GM08714 (cell line): ENCODE data around the gene IGSF21.

Experiments
- H3K4me3 ChIP-seq: fragments of 200-500 bp; sonication (Bioruptor generic); 2 replicates; pipeline ENCODE4 v1.5.1; 2014; ENCODE audit warnings: mild to moderate bottlenecking, low read length, inconsistent platforms
- ZNF274 ChIP-seq: IDR thresholded peaks from 2 replicates; pipeline ENCODE4 v1.6.1; 2012; ENCODE audit warnings: mild to moderate bottlenecking, low read depth, low read length

The IGSF21 gene

DNA sequence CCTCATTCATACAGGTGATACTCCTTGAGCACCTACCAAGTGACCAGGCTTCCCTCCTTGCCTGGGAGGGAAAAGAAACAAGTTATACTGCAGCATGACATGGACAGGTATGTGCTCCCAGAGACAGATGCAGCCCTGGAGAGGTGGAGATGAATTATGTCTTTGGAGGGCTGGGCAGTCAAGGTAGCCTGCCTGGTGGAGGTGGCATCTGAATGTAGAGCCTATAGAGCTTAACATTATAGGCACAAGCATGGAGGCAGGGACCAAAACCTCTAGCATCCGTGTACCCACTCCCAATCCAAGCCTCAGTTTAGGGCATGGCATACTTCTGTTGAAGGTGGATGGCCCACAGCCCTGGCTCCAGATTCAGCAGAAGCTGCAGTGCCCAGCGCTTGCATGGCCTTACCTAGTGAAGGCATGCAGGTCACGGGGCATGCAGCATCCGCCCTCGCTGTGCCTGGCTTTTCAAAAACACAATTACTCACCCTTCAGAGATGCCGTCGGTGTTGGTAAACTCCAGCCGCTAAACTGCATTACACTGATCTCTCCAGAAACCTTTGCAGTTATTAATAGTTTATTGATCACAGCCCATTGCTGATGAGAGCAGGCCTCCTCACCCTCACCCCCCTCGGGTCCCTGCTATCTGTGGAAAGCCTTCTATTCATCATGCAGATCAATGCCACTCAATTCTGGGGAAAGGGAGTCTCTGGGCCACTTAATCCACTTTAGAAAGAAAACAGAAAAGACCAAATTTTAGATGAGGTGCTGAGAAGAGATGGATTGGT is 222.1 kb downstream of the IGSF21 start:
- TF ChIP-seq ZNF274: no peak
- H3K4me3 ChIP-seq: no peak overlapping the region

DNA sequence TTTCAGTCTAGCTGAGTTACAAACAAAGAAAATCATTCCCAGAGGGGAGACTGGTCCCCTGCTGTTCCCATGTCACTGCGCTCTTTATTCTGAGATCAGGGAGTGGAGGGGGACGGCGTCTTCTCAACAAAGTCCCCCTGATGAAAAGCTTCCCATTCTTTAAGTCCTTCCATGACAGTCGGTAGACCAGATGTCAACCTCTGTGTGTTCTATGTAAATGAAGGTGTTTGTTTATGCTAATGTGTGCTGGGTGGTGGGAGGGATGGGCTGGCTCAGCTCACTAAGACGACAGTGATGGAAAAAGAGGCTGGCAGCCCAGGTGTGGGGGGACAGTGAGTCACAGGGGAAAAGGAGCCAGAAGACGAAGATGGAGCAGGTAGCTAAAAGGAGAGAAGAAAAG is 225.0 kb downstream of the IGSF21 start:
- TF ChIP-seq ZNF274: no peak
- H3K4me3 ChIP-seq: no peak overlapping the region

DNA sequence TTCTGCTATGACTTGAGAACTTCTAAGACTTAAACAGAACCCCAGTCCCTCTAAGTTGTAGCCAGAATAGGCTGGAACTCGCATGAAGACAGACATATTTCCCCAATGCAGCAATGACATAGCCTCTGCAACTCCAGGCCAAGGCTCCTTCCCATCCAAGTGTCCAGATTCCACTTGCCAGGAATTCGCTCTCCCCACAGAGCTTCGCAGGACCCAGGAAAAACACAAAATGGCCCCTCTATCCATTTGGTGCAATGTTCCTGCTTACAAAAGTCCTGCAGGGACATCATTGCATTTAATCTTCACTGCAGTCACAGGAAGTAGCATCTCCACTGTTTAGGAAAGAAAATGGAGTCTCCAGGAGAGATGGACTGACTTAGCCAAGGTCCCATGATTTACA is 225.6 kb downstream of the IGSF21 start:
- no peak overlapping the region for H3K4me3 ChIP-seq
- no peak for TF ChIP-seq ZNF274

DNA sequence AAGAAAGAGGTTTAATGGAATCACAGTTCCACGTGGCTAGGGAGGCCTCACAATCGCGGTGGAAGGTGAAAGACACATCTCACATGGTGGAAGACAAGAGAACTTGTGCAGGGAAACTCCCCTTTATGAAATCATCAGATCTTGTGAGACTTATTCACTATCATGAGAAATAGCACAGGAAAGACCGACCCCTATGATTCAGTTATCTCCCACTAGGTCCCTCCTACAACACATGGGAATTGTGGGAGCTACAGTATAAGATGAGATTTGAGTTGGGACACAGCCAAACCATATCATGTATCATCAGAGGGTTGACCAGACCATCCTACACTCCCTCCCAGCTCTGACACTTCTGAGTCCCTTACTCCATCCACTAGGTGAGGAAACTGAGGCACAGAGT is 229.2 kb downstream of the IGSF21 start:
- H3K4me3 ChIP-seq: no peak overlapping the region
- TF ChIP-seq ZNF274: no peak

DNA sequence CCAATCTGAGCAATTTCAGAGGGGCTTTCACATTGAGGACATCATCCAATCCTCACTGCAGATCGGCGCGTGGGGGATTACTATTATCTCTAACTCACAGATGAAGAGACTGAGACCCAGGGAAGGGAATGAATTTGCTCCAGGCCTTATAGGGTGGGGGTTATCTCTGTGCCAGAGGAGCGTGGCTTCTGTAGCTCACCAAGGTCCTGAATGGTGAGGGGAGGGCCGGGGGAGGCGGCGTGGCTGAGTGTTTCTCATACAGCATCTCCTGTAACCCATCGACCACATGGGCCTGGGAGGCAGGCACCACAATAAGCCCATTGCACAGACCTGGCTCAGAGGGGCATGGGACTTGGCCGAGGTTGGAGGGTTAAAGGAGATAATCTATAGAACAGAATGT is 230.2 kb downstream of the IGSF21 start:
- no peak for TF ChIP-seq ZNF274
- no peak overlapping the region for H3K4me3 ChIP-seq

DNA sequence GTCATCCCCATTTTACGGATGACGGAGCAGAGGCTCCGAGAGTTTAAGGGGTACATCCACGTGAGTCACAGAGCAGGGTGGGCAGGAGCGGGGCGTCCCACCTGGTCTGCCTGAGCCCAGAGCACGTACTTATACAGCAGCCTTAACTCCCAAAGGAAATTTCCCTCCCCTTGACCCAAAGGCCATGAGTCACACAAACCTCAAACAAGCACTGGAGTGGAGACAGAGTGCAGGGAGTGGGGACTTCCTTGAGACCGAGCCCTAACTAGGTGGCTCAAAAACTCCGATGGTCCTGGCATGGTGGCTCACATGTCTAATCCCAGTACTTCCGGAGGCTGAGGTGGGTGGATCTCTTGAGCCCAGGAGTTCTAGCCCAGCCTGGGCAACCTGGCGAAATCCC is 231.6 kb downstream of the IGSF21 start:
- no peak for TF ChIP-seq ZNF274

DNA sequence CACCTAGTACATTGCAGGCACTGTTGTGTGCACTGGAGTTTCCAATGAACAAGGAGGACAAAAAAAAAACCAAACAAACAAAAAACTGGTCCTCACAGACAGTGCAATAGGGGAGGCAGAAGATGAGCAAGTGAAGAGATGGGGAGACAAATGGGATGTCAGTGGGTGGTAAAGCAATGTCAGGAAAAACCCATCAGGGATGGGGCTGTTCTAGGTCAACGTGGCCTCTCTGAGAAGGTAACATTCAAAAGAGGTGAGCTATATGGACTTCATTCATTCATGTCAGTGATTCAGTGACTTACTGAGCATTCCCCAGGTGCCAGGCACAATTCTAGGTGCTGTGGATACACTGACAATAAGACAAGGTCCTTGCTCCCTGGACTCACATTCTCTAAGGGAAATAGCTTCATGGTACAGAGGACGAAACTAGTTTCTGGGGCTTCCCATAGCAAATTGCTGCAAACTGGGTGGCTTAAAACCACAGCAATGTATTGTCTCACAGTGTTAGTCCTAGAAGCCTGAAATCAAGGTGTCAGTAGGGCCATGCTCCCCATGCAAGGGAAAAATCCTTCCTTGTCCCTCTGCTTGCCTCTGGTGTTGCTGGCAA is 232.7 kb downstream of the IGSF21 start:
- no peak for TF ChIP-seq ZNF274
- H3K4me3 ChIP-seq: no peak overlapping the region

More for the DNA sequence above, 231.6 kb downstream of the IGSF21 start:
- H3K4me3 ChIP-seq: no peak overlapping the region

DNA sequence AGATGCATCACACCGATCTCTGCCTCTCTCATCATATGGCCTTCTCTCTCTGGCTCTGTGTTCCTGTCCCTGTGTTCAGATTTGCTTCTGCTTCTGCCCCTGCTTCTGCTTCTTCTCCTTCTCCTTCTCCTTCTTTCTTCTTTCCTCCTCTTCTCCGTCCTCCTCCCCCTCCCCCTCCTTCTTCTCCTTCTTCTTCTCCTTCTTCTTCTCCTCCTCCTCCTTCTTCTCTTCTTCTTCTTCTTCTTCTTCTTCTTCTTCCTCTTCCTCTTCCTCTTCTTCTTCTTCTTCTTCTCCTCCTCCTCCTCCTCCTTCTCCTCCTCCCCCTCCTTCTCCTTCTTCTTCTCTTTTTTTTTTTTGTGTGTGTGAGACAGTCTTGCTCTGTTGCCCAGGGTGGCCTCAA is 233.2 kb downstream of the IGSF21 start:
- H3K4me3 ChIP-seq: no peak overlapping the region
- TF ChIP-seq ZNF274: no peak

DNA sequence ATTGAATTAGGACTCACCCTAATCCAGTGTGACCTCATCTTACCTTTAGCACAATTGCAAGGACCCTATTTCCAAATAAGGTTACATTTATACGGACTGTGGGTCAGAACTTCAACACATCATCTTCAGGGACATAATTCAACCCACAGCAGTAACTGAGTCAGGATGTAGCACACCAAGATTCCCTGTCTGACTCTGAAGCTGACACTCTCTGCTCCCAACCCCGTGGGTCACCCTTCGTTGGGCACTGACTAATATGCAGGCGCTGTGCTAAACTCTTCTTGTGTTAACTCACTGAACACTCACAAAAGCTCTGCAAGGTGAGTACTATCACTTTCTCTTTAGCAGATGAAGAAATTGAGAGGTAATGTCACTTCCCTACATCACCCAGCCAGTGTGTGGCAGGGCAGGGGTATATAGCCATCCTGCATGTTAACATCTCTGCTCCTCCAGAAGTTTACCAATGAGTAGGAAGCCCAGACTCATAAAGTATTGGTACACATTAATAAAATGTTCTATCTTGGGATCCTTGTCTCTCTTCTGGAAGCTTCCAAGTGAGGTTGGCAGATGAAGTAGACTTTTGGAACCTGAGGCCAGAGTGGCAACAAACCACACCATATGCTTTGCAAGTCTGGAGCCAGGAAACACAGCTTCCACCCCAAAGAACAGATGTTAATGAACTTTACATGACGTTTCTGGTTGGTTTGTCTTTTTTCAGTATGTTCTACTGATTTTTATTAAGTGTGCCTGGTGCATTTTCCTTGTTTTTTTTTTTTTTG is 233.9 kb downstream of the IGSF21 start:
- H3K4me3 ChIP-seq: no peak overlapping the region
- no peak for TF ChIP-seq ZNF274

DNA sequence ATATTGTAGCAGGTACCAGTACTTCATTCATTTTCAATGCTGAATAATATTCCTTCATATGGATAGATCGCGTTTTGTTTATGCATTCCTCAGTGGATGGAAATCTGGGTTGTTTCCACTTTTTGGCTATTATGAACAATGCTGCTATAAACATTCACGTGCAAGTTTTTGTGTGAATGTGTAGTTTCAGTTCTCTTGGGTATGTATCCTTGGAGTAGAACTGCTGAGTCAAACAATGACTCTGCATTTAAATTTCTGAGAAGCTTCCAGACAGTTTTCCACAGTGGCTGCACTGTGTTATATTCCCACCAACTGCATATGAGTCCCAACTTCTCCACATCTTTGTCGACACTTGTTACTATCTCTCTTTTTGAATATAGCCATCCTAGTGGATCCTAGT is 235.1 kb downstream of the IGSF21 start:
- no peak overlapping the region for H3K4me3 ChIP-seq
- no peak for TF ChIP-seq ZNF274

DNA sequence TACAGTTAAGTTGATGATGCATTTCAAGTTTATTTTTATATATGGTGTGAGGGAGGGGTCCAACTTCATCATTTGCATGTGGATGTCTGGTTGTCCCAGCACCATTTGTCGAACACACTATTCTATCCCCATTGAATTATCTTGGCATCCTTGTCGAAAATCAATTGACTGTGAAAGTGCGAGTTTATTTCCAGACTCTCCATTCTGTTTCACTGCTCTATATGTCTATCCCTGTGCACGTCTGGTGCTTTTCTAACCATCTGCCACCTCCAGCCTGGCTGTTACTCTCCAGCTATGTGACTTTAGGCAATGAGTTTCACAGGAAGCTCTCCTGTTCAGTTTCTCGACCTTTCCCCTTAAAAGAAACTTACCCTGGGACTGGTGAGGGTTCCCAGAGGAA is 236.0 kb downstream of the IGSF21 start:
- no peak overlapping the region for H3K4me3 ChIP-seq
- TF ChIP-seq ZNF274: no peak

DNA sequence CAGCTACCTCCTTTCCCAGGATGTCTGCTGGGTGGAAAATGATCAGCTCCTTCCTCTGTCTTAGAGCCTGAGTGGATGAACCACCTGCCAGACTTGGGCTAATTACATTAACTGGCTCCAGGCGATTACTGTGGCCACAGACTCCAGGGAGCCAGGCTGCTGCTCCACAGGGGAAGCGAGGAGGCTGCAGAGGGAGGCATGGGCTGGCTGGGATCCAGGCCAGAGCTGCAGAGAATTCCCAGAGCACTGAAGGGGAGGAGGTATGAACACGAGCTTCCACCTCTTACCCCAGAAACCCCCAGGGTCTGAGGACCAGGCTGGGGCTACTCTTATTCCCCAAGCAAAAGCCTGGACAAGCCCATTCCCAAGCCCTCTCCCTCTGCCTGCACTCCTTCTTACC is 237.2 kb downstream of the IGSF21 start:
- no peak for TF ChIP-seq ZNF274
- no peak overlapping the region for H3K4me3 ChIP-seq

DNA sequence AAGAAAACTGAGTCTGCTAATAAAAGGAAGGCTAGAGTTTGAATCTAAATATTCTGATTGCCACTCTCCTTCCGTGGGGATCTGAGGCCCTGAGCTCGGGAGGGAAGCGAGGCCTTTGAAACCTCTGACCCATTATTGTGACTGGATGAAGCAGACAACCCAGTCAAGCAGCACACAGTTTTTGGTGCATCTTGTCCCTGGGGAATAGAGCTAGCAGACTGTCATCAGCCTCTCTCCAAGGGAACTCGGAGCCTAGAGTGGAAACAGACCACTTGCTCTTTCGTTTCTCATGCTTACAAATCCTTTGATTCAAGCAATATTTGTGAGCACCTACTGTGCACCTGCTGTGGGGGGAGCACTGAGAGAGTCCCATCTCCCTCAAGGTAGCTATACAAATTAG is 240.0 kb downstream of the IGSF21 start:
- TF ChIP-seq ZNF274: no peak
- no peak overlapping the region for H3K4me3 ChIP-seq

DNA sequence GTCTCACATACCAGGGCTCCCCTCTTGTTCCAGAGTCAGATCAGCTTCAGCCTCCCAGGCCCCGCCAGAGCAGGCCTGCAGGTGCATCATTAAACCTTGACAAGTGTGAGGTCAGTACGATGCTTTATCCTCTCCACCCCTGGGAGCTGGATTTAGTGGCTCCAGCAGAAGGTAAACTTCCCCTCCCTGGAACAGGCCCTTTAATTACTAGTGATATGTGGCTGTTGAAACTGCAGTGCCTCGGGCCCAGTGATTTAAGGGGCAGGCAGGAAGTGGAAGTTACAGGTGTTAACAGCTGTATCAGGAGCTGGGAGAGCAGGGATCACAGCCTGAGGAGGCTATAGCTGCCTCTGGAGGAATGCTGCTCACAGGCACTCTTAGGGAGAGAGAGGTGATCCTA is 240.8 kb downstream of the IGSF21 start:
- H3K4me3 ChIP-seq: no peak overlapping the region
- TF ChIP-seq ZNF274: no peak

DNA sequence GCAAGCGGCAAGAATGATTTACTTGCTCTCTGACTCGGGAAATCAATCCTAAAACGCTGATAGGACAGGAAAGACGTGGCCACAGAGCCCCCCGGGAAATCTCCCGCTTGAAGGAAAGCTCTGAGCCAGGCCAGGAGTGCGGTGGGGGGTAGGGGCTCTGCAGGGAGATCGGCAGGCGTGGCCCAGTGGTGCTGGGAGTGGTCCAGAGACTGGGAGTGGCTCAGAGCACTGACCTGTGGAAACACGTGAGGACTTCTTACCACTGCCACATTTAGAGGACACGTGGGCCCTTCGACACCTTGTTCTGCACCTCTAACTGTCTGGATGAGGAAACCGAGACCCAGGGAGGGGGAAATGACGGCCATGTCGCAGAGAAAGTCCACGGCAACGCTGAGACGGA is 243.1 kb downstream of the IGSF21 start:
- no peak for TF ChIP-seq ZNF274

DNA sequence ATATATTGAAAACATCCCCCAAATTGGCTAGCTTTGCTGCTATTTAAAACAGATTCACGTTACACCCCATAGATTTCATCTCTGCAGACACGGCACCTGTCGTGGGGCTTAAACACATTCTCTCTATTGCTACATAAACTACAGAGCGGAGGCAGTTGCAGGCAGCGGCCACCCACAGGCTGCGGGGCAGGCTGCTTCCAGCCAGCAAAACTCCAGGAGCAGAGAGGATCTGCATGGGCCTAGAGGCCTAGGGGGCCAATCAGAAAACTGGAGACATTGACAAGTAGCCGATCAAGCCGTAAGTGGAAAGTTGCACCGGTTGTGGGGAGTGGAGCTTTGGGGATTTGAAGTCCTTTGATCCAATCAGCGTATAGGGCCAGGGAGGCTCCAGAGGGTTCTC is 244.1 kb downstream of the IGSF21 start:
- no peak overlapping the region for H3K4me3 ChIP-seq
- no peak for TF ChIP-seq ZNF274

More for the DNA sequence above, 243.1 kb downstream of the IGSF21 start:
- H3K4me3 ChIP-seq: no peak overlapping the region
